ENCODE measurements around the gene CORO7.

CORO7 gene

GRCh38 chr16:4324492-4325252 lies 91.7 kb downstream of the CORO7 start:
- no peak for DNase-seq (ENCODE audit: extremely low read depth, insufficient read length)
- no peaks in the 10 kb centered on the region for H3K27me3 ChIP-seq (replicated peaks; ENCODE audit: control insufficient read depth, insufficient read depth, low read length)
- no peak for TF ChIP-seq CTCF (IDR thresholded peaks at IDR 0.05; ENCODE audit: insufficient read depth, low read length, poor library complexity, severe bottlenecking)
- no peak overlapping the region for H3K4me3 ChIP-seq (replicated peaks; ENCODE audit: low read depth, low read length)
- H3K36me3 ChIP-seq (ENCODE audit: control insufficient read depth, insufficient read depth, low read length): no peaks in the 10 kb centered on the region

DNA sequence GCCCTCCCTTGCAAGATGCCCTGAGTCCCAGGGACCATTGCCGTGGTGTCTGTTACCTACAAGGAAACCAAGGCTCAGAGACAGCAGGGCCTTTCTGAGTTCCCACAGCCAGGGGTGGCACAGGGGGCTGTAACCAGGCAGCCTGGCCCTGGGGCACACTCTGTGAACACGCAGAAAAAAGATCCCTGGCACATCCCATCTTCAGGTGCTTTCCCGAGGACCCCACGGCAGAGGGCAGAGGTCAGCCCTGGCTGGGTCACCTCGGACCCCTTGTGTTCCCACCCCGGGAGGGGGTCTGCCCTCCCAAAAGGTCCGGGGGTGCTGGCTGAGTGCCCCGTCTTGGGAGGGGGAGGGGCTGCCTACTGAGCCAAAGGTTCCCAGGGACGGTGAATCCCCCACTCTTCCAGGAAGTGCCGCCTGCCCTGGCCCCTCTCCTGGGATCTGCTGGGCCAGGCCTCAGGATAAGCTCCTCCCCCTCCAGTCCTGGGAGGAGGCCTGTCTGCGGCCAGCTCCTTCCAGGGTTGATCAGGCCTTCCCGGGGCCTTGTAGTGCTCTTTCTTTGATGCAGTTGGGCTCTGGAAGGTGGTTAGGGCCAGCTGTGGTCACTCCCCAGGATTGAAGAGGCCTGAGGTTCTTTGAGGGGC lies 92.4 kb downstream of the CORO7 start:
- DNase-seq (ENCODE audit: extremely low read depth, insufficient read length): no peak
- H3K4me3 ChIP-seq (replicated peaks; ENCODE audit: low read depth, low read length): no peak overlapping the region
- TF ChIP-seq CTCF (IDR thresholded peaks at IDR 0.05; ENCODE audit: insufficient read depth, low read length, poor library complexity, severe bottlenecking): no peak
- H3K36me3 ChIP-seq (ENCODE audit: control insufficient read depth, insufficient read depth, low read length): no peaks in the 10 kb centered on the region
- no peaks in the 10 kb centered on the region for H3K27me3 ChIP-seq (replicated peaks; ENCODE audit: control insufficient read depth, insufficient read depth, low read length)

GRCh38 chr16:4323071-4323844 lies 93.1 kb downstream of the CORO7 start:
- DNase-seq (ENCODE audit: extremely low read depth, insufficient read length): no peak
- Histone ChIP-seq H3K4me3 (replicated peaks; ENCODE audit: low read depth, low read length) (no peak overlapping the region), H3K36me3 (ENCODE audit: control insufficient read depth, insufficient read depth, low read length) (no peaks in the 10 kb centered on the region), H3K27me3 (replicated peaks; ENCODE audit: control insufficient read depth, insufficient read depth, low read length) (no peaks in the 10 kb centered on the region)
- TF ChIP-seq CTCF (IDR thresholded peaks at IDR 0.05; ENCODE audit: insufficient read depth, low read length, poor library complexity, severe bottlenecking): no peak

DNA sequence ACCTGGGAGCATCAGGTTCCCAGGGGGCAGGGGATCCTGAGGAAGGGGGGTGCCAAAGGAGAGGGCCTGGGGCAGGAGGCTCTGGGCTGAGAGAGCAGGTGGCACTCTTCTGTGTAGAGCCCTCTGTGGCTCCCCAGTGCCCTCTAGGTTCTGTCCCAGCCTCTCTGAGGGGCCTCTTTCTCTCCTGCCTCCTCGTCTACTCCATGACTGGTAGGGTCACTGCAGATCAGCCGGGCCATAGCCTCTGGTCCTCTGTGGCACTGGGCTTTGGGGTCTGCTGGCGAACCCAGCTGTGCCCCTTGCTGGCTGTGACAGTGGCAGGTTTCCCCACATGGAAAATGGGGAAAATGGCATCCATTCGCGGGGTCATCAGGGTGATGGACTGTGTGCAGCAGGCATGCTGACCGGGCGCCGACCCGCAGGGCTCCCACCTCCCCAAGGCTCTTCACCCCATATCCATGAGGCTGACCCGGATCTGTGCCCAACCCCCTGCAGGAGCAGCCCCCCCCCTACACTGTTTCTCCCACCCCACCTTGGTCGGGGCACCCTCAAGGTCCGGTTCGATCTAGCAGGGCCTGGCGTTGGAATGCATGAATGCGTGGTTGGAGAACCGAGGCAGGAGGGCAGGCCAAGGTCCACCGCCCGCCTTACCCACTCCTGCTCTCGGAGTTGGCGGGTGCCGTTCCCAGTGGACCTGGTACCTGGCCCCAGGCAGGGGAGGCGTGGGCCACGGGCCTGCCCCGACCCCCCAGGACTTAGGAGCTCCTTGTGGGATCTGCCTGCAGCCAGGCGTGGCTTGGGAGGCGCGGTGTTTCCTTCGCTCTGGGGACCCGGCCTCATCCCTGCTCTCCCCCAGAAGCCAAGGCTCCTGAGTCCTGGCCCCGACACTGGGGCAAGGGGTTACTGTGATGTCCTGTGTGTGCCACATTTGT lies 94.0 kb downstream of the CORO7 start:
- no peak overlapping the region for H3K4me3 ChIP-seq (replicated peaks; ENCODE audit: low read depth, low read length)
- DNase-seq (ENCODE audit: extremely low read depth, insufficient read length): no peak
- H3K27me3 ChIP-seq (replicated peaks; ENCODE audit: control insufficient read depth, insufficient read depth, low read length): no peaks in the 10 kb centered on the region
- TF ChIP-seq CTCF (IDR thresholded peaks at IDR 0.05; ENCODE audit: insufficient read depth, low read length, poor library complexity, severe bottlenecking): no peak
- H3K36me3 ChIP-seq (ENCODE audit: control insufficient read depth, insufficient read depth, low read length): no peaks in the 10 kb centered on the region

Measured in GM06990 (cell line).